ENCODE data around the gene ARF3. TPM values are rescaled to one million over a fixed set of nuclear protein-coding genes. Genes with fewer than 3 reads are reported as not detected.

Gene ARF3
- total and polyA plus RNA-seq, 2 of the 13 experiments (the other 11 are each of a cell fraction or from before 2014, with no cell fraction given): 53.8 to 57.9 TPM

GRCh38 chr12:48924617-48925303, 32.5 kb downstream of the ARF3 start:
- Histone ChIP-seq H3K9me3 (ENCODE audit: low read length) (no peaks in the 10 kb centered on the region), H3K36me3 (replicated peaks in 1 of 2; ENCODE audit: control insufficient read depth in 1 of 2, insufficient read depth in 2 of 2, low read length in 2 of 2) (peaks cover 2 to 22% of the 10 kb centered on the region in 2 experiments; a peak in 3 of 5 replicates), H3K79me2 (ENCODE audit: insufficient read depth, low read length) (no peaks in the 10 kb centered on the region), H3K4me3 (replicated peaks in 1 of 3; ENCODE audit: insufficient read depth in 1 of 3, low read depth in 2 of 3, low read length in 3 of 3) (peak overlapping the region; percentile 50 to 65 (median 59); a peak in 5 of 6 replicates), H3K9ac (ENCODE audit: insufficient read depth, low read depth, low read length) (peak overlapping the region; percentile 58), H2AFZ (ENCODE audit: low read length) (no peak overlapping the region), H3K4me1 (ENCODE audit: insufficient read depth, low read length) (peaks cover 12% of the 10 kb centered on the region), H3K27me3 (ENCODE audit: control insufficient read depth in 1 of 2, insufficient read depth in 2 of 2, low read length in 2 of 2) (no peaks in the 10 kb centered on the region), H3K27ac (ENCODE audit: extremely low read length, insufficient read depth, low read length) (peak overlapping the region; percentile 46), H4K20me1 (ENCODE audit: insufficient read depth, low read length) (no peaks in the 10 kb centered on the region), H3K4me2 (ENCODE audit: low read depth, low read length) (peak overlapping the region; percentile 51)
- WGBS (ENCODE audit: low lambda C conversion rate): 86% methylated on average over 39 of the region's 43 CpGs
- POLR2A ChIA-PET: interaction anchor here (0.8 to 2.5 kb wide), 5 partner anchors 15 to 60 kb away, joined by 3 to 6 read pairs (median 5); partner anchors contain the start of genes ARF3 and RND1
- FAIRE-seq (no peak), DNase-seq (ENCODE audit: low spot score) (no peak), ATAC-seq (peak; percentile 80)
- TSS peak; percentile 42 for BruUV-seq (replicated peaks)
- intact Hi-C loops (cut with micrococcal nuclease; ENCODE audit: unreplicated experiment): no loop called here
- CTCF ChIA-PET (ENCODE audit: low intra/inter-chr PET ratio, low total read pairs): no interaction called here
- in situ Hi-C loops (cut with HindIII; ENCODE audit: extremely low pct_ligation_motif_present, low pct_unique_long_range_greater_than_20kb): no loop called here
- TF ChIP-seq HOXA3 (CRISPR knock-in tag; IDR thresholded peaks at IDR 0.05): 0 out of 2 replicates have a peak, but pooled peaks have one; percentile 15
- TF ChIP-seq, protein P1, sequence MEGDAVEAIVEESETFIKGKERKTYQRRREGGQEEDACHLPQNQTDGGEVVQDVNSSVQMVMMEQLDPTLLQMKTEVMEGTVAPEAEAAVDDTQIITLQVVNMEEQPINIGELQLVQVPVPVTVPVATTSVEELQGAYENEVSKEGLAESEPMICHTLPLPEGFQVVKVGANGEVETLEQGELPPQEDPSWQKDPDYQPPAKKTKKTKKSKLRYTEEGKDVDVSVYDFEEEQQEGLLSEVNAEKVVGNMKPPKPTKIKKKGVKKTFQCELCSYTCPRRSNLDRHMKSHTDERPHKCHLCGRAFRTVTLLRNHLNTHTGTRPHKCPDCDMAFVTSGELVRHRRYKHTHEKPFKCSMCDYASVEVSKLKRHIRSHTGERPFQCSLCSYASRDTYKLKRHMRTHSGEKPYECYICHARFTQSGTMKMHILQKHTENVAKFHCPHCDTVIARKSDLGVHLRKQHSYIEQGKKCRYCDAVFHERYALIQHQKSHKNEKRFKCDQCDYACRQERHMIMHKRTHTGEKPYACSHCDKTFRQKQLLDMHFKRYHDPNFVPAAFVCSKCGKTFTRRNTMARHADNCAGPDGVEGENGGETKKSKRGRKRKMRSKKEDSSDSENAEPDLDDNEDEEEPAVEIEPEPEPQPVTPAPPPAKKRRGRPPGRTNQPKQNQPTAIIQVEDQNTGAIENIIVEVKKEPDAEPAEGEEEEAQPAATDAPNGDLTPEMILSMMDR (CRISPR knock-in tag; IDR thresholded peaks at IDR 0.05): peak; percentile 56
- TF ChIP-seq ZFY (CRISPR knock-in tag; IDR thresholded peaks at IDR 0.05): 0 out of 2 replicates have a peak, but pooled peaks have one; percentile 17
- 0 out of 2 replicates have a peak, but pooled peaks have one; percentile 34 for TF ChIP-seq MNT (IDR thresholded peaks at IDR 0.05)
- TF ChIP-seq DPF2 (CRISPR knock-in tag; IDR thresholded peaks at IDR 0.05; ENCODE audit: borderline replicate concordance, low read depth): no peak
- TF ChIP-seq ZNF646 (CRISPR knock-in tag; IDR thresholded peaks at IDR 0.05): no peak
- TF ChIP-seq RAD51 (IDR thresholded peaks at IDR 0.05; ENCODE audit: borderline replicate concordance): no peak
- TF ChIP-seq, protein P2, sequence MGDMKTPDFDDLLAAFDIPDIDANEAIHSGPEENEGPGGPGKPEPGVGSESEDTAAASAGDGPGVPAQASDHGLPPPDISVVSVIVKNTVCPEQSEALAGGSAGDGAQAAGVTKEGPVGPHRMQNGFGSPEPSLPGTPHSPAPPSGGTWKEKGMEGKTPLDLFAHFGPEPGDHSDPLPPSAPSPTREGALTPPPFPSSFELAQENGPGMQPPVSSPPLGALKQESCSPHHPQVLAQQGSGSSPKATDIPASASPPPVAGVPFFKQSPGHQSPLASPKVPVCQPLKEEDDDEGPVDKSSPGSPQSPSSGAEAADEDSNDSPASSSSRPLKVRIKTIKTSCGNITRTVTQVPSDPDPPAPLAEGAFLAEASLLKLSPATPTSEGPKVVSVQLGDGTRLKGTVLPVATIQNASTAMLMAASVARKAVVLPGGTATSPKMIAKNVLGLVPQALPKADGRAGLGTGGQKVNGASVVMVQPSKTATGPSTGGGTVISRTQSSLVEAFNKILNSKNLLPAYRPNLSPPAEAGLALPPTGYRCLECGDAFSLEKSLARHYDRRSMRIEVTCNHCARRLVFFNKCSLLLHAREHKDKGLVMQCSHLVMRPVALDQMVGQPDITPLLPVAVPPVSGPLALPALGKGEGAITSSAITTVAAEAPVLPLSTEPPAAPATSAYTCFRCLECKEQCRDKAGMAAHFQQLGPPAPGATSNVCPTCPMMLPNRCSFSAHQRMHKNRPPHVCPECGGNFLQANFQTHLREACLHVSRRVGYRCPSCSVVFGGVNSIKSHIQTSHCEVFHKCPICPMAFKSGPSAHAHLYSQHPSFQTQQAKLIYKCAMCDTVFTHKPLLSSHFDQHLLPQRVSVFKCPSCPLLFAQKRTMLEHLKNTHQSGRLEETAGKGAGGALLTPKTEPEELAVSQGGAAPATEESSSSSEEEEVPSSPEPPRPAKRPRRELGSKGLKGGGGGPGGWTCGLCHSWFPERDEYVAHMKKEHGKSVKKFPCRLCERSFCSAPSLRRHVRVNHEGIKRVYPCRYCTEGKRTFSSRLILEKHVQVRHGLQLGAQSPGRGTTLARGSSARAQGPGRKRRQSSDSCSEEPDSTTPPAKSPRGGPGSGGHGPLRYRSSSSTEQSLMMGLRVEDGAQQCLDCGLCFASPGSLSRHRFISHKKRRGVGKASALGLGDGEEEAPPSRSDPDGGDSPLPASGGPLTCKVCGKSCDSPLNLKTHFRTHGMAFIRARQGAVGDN (CRISPR knock-in tag; IDR thresholded peaks at IDR 0.05): peak; percentile 58

All from HepG2 (cell line).